ENCODE results near the gene GCNA. TPM values are rescaled to one million over a fixed set of nuclear protein-coding genes. Genes with fewer than 3 reads are reported as not detected.
A peak's percentile ranks its signal among the peaks of the same experiment; 100 is the strongest.

GCNA gene
- polyA plus RNA-seq, 2 of the 4 experiments (the other 2 are of a cell fraction), result 1.4 to 1.7 TPM

DNA sequence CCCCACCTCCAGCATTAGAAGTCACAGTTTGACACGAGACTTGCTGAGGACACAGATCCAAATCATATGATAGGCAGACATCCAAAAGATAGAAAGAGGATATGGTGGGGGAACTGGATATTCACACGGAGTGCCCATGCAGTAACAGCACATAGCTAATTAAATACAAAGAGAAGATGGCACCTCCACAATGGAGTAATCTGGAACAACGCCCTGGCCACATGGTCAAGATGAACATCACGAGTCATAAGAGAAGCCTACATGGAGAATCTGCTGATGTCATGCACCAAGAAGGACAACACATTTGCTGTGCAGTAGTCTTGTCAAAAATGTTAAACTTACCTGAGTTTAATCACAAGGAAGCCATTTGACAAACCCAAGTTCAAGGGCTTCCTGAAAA, 79.0 kb downstream of the GCNA start (continued):
- TF ChIP-seq TP53 (CRISPR knock-in tag; IDR thresholded peaks at IDR 0.05), result no peak
- no peak for TF ChIP-seq HOXA7 (CRISPR knock-in tag; IDR thresholded peaks at IDR 0.05)

DNA sequence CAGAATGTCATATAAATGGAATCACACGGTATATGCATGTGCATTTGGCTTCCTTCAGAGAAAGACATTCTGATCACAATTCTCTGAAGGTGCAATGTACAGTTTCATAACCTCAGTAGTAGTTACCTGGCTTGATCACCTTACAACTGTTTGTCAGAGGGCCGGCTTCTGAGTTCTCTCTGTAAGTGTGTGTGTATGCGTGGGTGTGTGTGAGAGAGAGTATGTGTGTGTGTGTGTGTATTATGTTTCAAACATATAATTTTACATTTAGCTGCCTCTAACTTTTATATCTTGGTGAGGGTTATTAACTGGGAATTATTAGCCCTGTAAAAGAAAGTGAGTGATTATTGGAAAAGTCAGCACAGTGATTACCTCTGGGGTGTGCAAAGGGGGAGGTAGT, 81.1 kb downstream of the GCNA start:
- no peak overlapping the region for H3K27ac ChIP-seq
- TF ChIP-seq MAFK (IDR thresholded peaks at IDR 0.05; ENCODE audit: partially characterized antibody) (no peak), HEYL (CRISPR knock-in tag; IDR thresholded peaks at IDR 0.05) (no peak), GATA3 (IDR thresholded peaks at IDR 0.05; ENCODE audit: borderline replicate concordance) (no peak), CHD4 (IDR thresholded peaks at IDR 0.05; ENCODE audit: borderline replicate concordance) (no peak), FOSL2 (IDR thresholded peaks at IDR 0.05) (no peak), FOSL2 (CRISPR knock-in tag; IDR thresholded peaks at IDR 0.05) (no peak), ZFP36 (IDR thresholded peaks at IDR 0.05; ENCODE audit: borderline replicate concordance, partially characterized antibody) (no peak), PHF8 (IDR thresholded peaks at IDR 0.05; ENCODE audit: borderline replicate concordance, low read depth) (no peak), JUN (IDR thresholded peaks at IDR 0.05) (no peak), CEBPB (IDR thresholded peaks at IDR 0.05) (no peak), HDAC2 (IDR thresholded peaks at IDR 0.05) (no peak), FOXS1 (CRISPR knock-in tag; IDR thresholded peaks at IDR 0.05) (no peak)
- TF ChIP-seq, protein P1, sequence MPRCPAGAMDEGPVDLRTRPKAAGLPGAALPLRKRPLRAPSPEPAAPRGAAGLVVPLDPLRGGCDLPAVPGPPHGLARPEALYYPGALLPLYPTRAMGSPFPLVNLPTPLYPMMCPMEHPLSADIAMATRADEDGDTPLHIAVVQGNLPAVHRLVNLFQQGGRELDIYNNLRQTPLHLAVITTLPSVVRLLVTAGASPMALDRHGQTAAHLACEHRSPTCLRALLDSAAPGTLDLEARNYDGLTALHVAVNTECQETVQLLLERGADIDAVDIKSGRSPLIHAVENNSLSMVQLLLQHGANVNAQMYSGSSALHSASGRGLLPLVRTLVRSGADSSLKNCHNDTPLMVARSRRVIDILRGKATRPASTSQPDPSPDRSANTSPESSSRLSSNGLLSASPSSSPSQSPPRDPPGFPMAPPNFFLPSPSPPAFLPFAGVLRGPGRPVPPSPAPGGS (IDR thresholded peaks at IDR 0.05), result no peak
- TF ChIP-seq, protein P2, sequence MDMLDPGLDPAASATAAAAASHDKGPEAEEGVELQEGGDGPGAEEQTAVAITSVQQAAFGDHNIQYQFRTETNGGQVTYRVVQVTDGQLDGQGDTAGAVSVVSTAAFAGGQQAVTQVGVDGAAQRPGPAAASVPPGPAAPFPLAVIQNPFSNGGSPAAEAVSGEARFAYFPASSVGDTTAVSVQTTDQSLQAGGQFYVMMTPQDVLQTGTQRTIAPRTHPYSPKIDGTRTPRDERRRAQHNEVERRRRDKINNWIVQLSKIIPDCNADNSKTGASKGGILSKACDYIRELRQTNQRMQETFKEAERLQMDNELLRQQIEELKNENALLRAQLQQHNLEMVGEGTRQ (IDR thresholded peaks at IDR 0.05), result no peak
- DNase-seq (ENCODE audit: low read depth in 1 of 2, low spot score in 1 of 2) (no peak), ATAC-seq (no peak), FAIRE-seq (peak; percentile 7)
- no peaks in the 10 kb centered on the region for H3K4me1 ChIP-seq
- H3K4me2 ChIP-seq, result no peak overlapping the region
- 52% methylated on average over 3 of the region's 3 CpGs for WGBS (ENCODE audit: missing lambda C conversion rate)
- H3K4me3 ChIP-seq, result no peak overlapping the region
- ChIA-PET CTCF (no interaction called here), POLR2A (no interaction called here)
- no peaks in the 10 kb centered on the region for H3K9me3 ChIP-seq

DNA sequence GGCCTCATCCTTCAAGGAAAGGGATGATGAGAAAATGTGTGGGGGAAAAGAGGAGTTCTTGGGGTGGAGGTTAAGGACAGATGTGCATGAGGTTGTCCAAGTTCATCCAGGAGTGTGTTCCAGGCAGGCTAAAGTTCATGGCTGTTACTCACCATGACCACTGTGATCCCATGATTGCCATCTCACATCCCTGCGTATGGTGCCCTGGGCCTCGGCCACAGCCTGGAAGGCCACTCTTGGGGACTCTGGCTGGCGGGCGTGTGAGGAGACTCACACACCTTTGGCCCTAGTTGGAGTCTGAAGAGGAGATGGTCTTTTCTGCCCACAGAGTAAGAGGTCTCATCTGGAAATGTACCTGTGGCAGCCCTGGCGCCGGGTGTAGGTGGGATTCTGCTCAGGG, 81.7 kb downstream of the GCNA start:
- Histone ChIP-seq H3K4me2 (no peak overlapping the region), H3K27ac (no peak overlapping the region), H3K4me3 (no peak overlapping the region), H3K4me1 (no peaks in the 10 kb centered on the region), H3K9me3 (no peaks in the 10 kb centered on the region)
- FAIRE-seq (no peak), ATAC-seq (no peak), DNase-seq (ENCODE audit: low read depth in 1 of 2, low spot score in 1 of 2) (no peak)
- ChIA-PET POLR2A (no interaction called here), CTCF (no interaction called here)
- WGBS (ENCODE audit: missing lambda C conversion rate), result 80% methylated on average over 5 of the region's 6 CpGs
- no peak for TF ChIP-seq RFX5 (IDR thresholded peaks at IDR 0.05)
- TF ChIP-seq, protein P1 (IDR thresholded peaks at IDR 0.05), result no peak
- no peak for TF ChIP-seq JUNB (IDR thresholded peaks at IDR 0.05)
- TF ChIP-seq EP300 (IDR thresholded peaks at IDR 0.05), result no peak
- TF ChIP-seq SREBF2 (IDR thresholded peaks at IDR 0.05), result no peak
- TF ChIP-seq NPAS2 (CRISPR knock-in tag; IDR thresholded peaks at IDR 0.05; ENCODE audit: borderline replicate concordance), result no peak
- no peak for TF ChIP-seq HEYL (CRISPR knock-in tag; IDR thresholded peaks at IDR 0.05)
- TF ChIP-seq RAD21 (conservative IDR thresholded peaks at IDR 0.05 in 1 of 2, IDR thresholded peaks at IDR 0.05 in 1 of 2), result no peak
- TF ChIP-seq RARB (CRISPR knock-in tag; IDR thresholded peaks at IDR 0.05), result no peak
- no peak for TF ChIP-seq POLR2A (IDR thresholded peaks at IDR 0.05; ENCODE audit: low read length)
- TF ChIP-seq KDM1A (IDR thresholded peaks at IDR 0.05; ENCODE audit: low read depth), result no peak
- no peak for TF ChIP-seq ZNF302 (CRISPR knock-in tag; IDR thresholded peaks at IDR 0.05)
- TF ChIP-seq SMC3 (IDR thresholded peaks at IDR 0.05), result no peak
- TF ChIP-seq, protein P3, sequence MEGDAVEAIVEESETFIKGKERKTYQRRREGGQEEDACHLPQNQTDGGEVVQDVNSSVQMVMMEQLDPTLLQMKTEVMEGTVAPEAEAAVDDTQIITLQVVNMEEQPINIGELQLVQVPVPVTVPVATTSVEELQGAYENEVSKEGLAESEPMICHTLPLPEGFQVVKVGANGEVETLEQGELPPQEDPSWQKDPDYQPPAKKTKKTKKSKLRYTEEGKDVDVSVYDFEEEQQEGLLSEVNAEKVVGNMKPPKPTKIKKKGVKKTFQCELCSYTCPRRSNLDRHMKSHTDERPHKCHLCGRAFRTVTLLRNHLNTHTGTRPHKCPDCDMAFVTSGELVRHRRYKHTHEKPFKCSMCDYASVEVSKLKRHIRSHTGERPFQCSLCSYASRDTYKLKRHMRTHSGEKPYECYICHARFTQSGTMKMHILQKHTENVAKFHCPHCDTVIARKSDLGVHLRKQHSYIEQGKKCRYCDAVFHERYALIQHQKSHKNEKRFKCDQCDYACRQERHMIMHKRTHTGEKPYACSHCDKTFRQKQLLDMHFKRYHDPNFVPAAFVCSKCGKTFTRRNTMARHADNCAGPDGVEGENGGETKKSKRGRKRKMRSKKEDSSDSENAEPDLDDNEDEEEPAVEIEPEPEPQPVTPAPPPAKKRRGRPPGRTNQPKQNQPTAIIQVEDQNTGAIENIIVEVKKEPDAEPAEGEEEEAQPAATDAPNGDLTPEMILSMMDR (IDR thresholded peaks at IDR 0.05), result no peak
